IPS-15b (cell line): ENCODE measurements around the gene MPZL3.

Source experiments
- H3K27me3 ChIP-seq: one replicate; pipeline ENCODE4 v1.6.1; 2013; ENCODE audit warnings: low read length; ENCODE audit not compliant: control insufficient read depth, insufficient read depth
- H3K36me3 ChIP-seq: one replicate; pipeline ENCODE4 v1.6.1; 2013; ENCODE audit warnings: low read length; ENCODE audit not compliant: control insufficient read depth, insufficient read depth
- H3K4me1 ChIP-seq: one replicate; pipeline ENCODE4 v1.6.1; 2013; ENCODE audit warnings: mild to moderate bottlenecking, low read length; ENCODE audit not compliant: control insufficient read depth, insufficient read depth
- H3K4me3 ChIP-seq: one replicate; pipeline ENCODE4 v1.5.1; 2013; ENCODE audit warnings: low read depth, low read length
- H3K9ac ChIP-seq: one replicate; pipeline ENCODE4 v1.6.1; 2013; ENCODE audit warnings: low read depth, mild to moderate bottlenecking, low read length
- H3K9me3 ChIP-seq: one replicate; pipeline ENCODE4 v1.6.1; 2013; ENCODE audit warnings: mild to moderate bottlenecking, low read length; ENCODE audit not compliant: control insufficient read depth, insufficient read depth

Gene MPZL3

DNA sequence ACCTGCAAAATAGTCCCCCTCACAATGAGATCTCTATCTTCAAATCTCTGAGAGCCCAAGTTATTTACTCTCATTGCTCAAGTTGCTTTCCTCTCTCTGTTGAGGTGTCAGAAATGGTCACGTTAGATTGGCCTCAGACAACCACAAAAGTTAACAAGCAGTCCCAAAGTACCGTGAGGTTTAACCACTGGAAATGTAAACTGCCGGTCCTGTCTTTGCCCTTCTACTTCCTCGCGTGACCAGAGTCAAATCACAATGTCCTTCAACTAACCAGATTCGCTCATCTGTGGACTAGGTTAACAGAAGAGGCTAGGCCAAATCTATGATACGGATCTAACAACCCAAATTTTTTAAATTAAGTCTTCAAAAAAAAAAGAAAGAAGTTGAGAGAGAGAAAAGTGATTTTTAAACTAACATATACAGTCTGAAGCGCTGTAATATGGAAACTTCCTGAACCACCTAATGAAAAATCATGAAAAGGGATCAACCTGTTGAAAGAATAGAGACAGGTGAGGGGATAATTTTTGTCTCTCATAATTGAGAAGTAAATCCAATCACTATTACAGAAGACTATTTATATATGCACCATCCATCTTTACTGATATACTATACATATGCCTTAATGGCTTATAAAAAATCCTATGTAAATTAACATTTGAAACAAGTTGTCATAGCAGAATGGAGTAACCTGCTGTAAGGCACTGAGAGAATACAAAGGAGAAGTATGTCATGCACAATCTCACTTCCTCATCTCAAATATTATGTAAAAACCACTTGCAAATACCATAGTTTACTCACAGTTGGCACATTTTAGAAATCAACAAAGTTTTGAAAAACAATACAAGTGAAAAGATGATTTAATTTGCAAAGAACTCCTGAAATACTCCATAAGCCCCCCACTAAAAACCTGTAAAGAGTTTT, 24.0 kb downstream of the MPZL3 start:
- no peaks in the 10 kb centered on the region for H3K4me1 ChIP-seq
- H3K9me3 ChIP-seq = no peaks in the 10 kb centered on the region
- no peak overlapping the region for H3K4me3 ChIP-seq
- H3K36me3 ChIP-seq = no peaks in the 10 kb centered on the region
- H3K9ac ChIP-seq = no peak overlapping the region
- no peaks in the 10 kb centered on the region for H3K27me3 ChIP-seq

DNA sequence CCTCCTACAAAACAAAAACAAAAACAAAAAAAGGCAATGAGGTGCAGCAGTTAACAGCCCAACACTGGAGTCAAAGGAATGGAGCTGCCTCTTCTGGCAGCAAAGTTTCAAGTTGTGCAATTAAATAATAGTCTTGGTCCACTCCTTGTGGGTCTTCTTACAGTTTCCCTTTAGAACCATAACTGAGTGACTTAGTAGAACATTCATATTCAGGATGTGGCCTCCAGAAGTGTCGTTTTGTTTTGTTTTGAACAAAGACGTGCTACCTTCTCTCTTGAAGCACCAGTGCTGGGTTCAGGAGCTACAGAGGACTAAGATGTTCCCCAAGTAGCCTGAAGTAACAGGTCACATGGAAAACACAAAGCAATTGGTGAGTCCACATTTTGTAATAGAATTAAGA, 25.4 kb downstream of the MPZL3 start:
- Histone ChIP-seq H3K9ac (no peak overlapping the region), H3K4me1 (no peaks in the 10 kb centered on the region), H3K9me3 (no peaks in the 10 kb centered on the region), H3K36me3 (no peaks in the 10 kb centered on the region), H3K27me3 (no peaks in the 10 kb centered on the region), H3K4me3 (no peak overlapping the region)

DNA sequence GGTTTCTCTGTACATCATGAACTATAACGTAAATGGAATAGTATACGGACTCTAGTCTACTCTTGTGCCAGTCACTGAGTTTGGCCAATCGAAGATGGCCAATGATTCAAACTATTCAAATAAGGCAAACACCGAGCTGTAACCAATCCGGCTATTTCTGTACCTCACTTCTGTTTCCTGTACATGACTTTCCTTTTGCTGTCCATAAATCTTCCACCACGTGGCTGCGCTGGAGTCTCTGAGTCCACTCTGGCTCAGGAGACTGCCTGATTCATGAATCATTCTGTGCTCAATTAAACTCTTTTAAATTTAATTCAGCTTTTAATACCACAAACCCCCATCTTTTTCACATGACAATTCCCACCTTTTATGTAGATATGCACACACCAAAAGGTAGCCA, 25.9 kb downstream of the MPZL3 start:
- Histone ChIP-seq H3K36me3 (no peaks in the 10 kb centered on the region), H3K9ac (no peak overlapping the region), H3K4me1 (no peaks in the 10 kb centered on the region), H3K27me3 (no peaks in the 10 kb centered on the region), H3K9me3 (no peaks in the 10 kb centered on the region), H3K4me3 (no peak overlapping the region)

DNA sequence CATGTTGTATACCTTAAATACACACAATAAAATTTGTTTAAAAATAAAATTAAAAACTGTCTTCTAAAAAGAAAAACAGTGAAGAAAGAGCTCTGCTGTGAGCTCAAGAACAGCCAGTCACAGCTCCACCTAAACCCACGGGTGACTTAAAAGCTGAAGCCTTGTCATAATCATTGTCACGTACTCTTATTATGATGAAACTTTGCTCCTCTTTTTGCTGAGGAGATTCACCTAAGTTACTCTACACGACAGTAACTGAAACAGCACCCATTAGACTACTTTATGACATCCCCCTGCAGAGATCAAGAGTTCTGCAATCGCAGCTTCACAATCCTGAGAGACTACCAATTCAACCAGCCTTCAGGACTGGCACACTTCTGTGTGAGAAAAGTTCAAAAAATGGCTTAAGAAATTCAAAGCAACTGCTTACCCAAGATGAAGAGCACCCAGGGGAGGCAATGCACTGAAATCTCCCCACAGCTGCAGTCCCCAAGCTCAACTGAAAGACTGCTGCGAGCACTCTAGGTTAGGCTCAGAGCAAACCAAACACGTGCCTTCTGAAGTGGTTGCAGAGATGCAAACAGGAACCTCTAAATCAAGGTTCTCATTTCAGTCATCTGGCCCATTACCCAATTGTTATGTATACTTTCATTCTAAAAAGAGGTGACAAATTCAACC, 27.5 kb downstream of the MPZL3 start, which contains the start of gene JAML:
Gene JAML, minus strand, starts transcription at position 501 of the 678 bp plus-strand sequence. CDS start 10,145 bp downstream, outside the sequence.
- Histone ChIP-seq H3K4me3 (no peak within 1 kb of the TSS), H3K27me3 (no peaks in the 10 kb centered on the region), H3K9me3 (no peaks in the 10 kb centered on the region), H3K36me3 (no peaks in the 10 kb centered on the region), H3K9ac (no peak within 1 kb of the TSS), H3K4me1 (no peaks in the 10 kb centered on the region)

DNA sequence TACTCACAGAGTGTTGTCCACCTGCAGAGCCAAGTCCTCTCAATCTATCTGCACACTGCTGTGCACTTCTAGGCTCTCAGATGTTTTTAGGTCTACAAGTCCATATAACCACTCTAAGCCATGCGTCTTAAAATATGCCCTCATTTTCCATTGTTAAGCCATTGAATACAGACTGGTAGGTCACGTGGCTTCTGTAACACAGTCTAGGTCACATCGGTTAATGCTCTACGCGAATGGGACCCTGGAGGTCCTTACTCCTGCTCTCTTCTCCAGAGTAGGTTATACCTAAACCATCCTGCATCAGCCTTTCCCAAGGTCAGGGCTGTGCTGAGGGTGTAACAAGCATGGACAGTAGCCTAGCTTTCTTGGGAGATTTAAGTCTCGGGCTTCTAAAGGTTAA, 28.2 kb downstream of the MPZL3 start:
- H3K4me1 ChIP-seq = no peaks in the 10 kb centered on the region
- H3K9ac ChIP-seq = no peak overlapping the region
- no peaks in the 10 kb centered on the region for H3K27me3 ChIP-seq
- H3K36me3 ChIP-seq = no peaks in the 10 kb centered on the region
- no peak overlapping the region for H3K4me3 ChIP-seq
- no peaks in the 10 kb centered on the region for H3K9me3 ChIP-seq

DNA sequence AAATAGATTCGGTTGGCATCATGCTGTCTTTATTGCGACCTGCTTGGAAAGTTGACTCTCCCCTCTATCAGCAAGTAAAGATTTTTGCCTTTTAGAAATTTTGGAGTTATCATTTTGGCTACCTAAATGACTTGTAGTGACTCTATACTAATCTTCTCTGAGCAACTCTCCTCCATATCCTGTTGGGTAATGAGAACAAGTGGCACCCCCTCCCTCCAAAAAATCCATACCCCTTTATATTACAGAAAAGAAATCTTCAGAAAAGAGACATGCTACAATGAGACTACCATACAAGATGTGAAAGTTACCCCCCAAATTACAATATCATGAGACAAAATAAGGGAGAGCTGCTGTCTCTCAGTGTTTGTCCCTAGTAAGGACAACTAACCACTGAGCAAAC, 28.6 kb downstream of the MPZL3 start:
- no peak overlapping the region for H3K9ac ChIP-seq
- H3K9me3 ChIP-seq = no peaks in the 10 kb centered on the region
- H3K27me3 ChIP-seq = no peaks in the 10 kb centered on the region
- H3K4me3 ChIP-seq = no peak overlapping the region
- no peaks in the 10 kb centered on the region for H3K36me3 ChIP-seq
- H3K4me1 ChIP-seq = no peaks in the 10 kb centered on the region

DNA sequence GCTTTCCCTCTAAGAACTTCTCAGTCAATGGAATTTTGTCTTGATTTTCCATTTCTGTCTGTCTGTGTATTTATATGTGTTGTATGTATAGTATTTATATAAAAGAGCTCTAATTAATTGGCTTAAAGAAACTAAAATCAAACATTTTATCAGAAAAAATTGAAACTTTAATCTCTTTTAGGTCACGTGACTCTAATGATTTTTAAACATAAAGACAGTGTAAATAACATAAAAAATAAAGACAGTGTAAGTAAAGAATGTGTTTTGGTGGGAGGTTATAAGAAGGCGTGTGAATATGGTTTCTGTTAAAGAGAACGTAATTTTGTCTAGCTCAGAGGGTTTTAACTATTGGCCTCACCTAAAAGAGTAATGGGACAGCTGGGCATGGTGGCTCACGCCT, 29.7 kb downstream of the MPZL3 start:
- Histone ChIP-seq H3K36me3 (no peaks in the 10 kb centered on the region), H3K27me3 (no peaks in the 10 kb centered on the region), H3K4me3 (no peak overlapping the region), H3K9ac (no peak overlapping the region), H3K4me1 (no peaks in the 10 kb centered on the region), H3K9me3 (no peaks in the 10 kb centered on the region)

DNA sequence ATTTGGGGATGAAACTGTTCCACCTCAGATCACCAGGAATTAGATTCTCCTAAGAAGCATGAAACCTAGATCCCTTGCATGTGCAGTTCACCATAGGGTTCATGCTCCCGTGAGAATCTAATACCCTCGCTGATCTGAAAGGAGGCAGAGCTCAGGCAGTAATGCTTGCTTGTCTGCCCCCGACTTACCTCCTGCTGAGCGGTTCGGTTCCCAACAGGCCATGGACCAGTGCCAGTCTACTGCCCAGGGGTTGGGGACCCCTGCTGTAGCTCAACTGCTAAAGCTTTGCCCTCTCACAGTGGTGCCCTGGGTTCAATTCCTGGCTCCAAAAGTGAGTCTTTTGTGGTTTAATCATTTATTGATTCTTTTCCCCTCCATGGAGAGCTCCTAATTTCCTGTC, 30.7 kb downstream of the MPZL3 start:
- Histone ChIP-seq H3K4me1 (no peaks in the 10 kb centered on the region), H3K9ac (no peak overlapping the region), H3K36me3 (no peaks in the 10 kb centered on the region), H3K4me3 (no peak overlapping the region), H3K27me3 (no peaks in the 10 kb centered on the region), H3K9me3 (no peaks in the 10 kb centered on the region)

DNA sequence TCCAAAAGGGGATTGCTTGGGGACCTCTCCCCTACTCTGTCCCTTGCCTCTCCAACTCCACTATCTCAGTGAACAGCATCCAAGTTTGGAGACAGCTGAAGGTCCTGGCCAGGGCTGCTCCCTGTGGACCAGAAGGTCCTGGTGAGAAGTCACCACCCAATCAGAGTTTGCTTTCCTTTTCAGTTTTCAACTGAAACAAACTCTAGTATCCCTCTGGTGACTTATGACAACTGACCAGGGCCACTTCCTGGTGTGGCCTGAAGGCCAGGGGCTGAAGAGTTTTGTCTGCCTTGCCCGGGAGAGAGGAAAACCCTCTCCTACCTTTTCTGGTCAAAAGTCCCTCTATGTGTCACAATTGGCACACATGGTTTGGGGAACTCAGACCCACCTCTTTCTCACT, 32.4 kb downstream of the MPZL3 start:
- no peaks in the 10 kb centered on the region for H3K4me1 ChIP-seq
- H3K27me3 ChIP-seq = no peaks in the 10 kb centered on the region
- no peak overlapping the region for H3K4me3 ChIP-seq
- no peak overlapping the region for H3K9ac ChIP-seq
- no peaks in the 10 kb centered on the region for H3K36me3 ChIP-seq
- H3K9me3 ChIP-seq = no peaks in the 10 kb centered on the region

DNA sequence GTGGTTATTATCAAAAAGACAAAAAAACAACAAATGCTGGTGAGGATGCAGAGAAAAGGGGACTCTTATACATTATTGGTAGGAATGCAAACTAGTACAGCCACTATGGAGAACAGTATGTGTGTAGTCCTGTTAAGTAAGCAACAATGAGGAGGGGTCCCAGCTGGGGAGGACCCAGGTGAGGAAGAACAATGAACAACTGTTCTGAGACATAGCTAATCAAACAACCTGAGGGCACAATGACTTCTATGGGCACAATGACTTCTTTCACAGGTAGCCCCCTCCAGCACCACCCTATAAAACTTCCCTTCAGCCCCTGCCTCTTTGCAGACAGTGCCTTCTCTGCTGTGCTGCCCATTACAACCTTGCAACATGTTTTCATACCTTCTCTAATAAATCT, 32.9 kb downstream of the MPZL3 start:
- no peak overlapping the region for H3K9ac ChIP-seq
- H3K27me3 ChIP-seq = no peaks in the 10 kb centered on the region
- H3K9me3 ChIP-seq = no peaks in the 10 kb centered on the region
- no peaks in the 10 kb centered on the region for H3K36me3 ChIP-seq
- no peaks in the 10 kb centered on the region for H3K4me1 ChIP-seq
- no peak overlapping the region for H3K4me3 ChIP-seq

DNA sequence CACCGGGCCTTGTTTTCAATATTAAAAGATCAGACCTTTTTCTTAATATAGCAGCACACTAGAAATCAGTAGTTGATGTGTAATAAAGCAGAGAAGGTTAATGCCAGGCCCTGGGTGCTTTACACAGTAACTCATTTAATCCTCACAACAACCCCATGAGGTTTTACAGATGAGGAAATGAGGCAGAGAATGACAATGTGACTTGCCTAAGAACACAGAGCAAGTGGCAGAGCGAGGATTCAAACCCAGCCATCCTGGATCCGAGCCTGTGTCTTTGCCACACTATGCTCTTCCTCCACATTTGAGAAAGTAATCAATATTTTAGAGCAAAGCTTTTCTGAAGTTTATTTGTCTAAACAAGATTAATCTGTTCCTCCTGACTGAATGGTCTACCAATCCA, 34.6 kb downstream of the MPZL3 start:
- H3K27me3 ChIP-seq = no peaks in the 10 kb centered on the region

More for the DNA sequence above, 34.6 kb downstream of the MPZL3 start:
- Histone ChIP-seq H3K9me3 (no peaks in the 10 kb centered on the region), H3K9ac (no peak overlapping the region), H3K4me1 (peaks cover 9% of the 10 kb centered on the region), H3K4me3 (no peak overlapping the region), H3K36me3 (no peaks in the 10 kb centered on the region)
